Neural cell (in vitro differentiated cells): ENCODE results near the gene SLC6A7. TPM values are rescaled to one million over a fixed set of nuclear protein-coding genes. Genes with fewer than 3 reads are reported as not detected.

Experiments
- H2AFZ ChIP-seq: fragments of 200-600, 300-800 bp; sonication (generic), shearing (Covaris generic); 2 replicates; pipeline ENCODE4 v1.6.0; 2014; ENCODE audit warnings: low read depth, mild to moderate bottlenecking, antibody characterized with exemption, low read length, moderate library complexity
- H3F3A ChIP-seq: fragments of 200-600 bp; shearing (Covaris generic); 2 replicates; pipeline ENCODE4 v1.6.1; 2016; ENCODE audit warnings: mild to moderate bottlenecking, moderate library complexity, mixed read lengths, antibody characterized with exemption, low read length; ENCODE audit not compliant: insufficient read depth, poor library complexity, severe bottlenecking
- H3K27ac ChIP-seq: fragments of 200-600, 300-800 bp; sonication (generic), shearing (Covaris generic); 2 replicates; pipeline ENCODE4 v1.5.1; 2014; ENCODE audit warnings: mild to moderate bottlenecking, low read length, moderate library complexity
- H3K27me3 ChIP-seq: fragments of 300-800, 200-600 bp; sonication (generic), shearing (Covaris generic); 2 replicates; pipeline ENCODE4 v1.6.0; 2014; ENCODE audit warnings: mild to moderate bottlenecking, low read depth, low read length, moderate library complexity; ENCODE audit not compliant: insufficient read depth
- H3K36me3 ChIP-seq: fragments of 300-800, 200-600 bp; sonication (generic), shearing (Covaris generic); 2 replicates; pipeline ENCODE4 v1.5.1; 2014; ENCODE audit warnings: mild to moderate bottlenecking, antibody characterized with exemption, low read length, moderate library complexity; ENCODE audit not compliant: insufficient read depth
- H3K4me2 ChIP-seq: fragments of 300-800, 200-600 bp; sonication (generic), shearing (Covaris generic); 2 replicates; pipeline ENCODE4 v1.6.0; 2014; ENCODE audit warnings: mild to moderate bottlenecking, low read length
- H3K4me3 ChIP-seq: fragments of 300-800, 200-600 bp; sonication (generic), shearing (Covaris generic); 2 replicates; pipeline ENCODE4 v1.5.1; 2014; ENCODE audit warnings: mild to moderate bottlenecking, low read length, moderate library complexity
- H3K79me2 ChIP-seq: fragments of 200-600 bp; shearing (Covaris generic); replicated peaks from 2 replicates; pipeline ENCODE4 v1.6.0; 2014; ENCODE audit warnings: mild to moderate bottlenecking, low read length, moderate library complexity; ENCODE audit not compliant: insufficient read depth
- H3K9ac ChIP-seq: fragments of 300-800, 200-600 bp; sonication (generic), shearing (Covaris generic); 2 replicates; pipeline ENCODE4 v1.6.1; 2016; ENCODE audit warnings: mild to moderate bottlenecking, low read length, mixed read lengths
- H3K9me2 ChIP-seq: fragments of 200-600 bp; shearing (Covaris generic); 2 replicates; pipeline ENCODE4 v1.6.1; 2016; ENCODE audit warnings: mild to moderate bottlenecking, low read length, mixed read lengths; ENCODE audit not compliant: insufficient read depth
- H3K9me3 ChIP-seq: fragments of 200-600, 300-800 bp; sonication (generic), shearing (Covaris generic); 2 replicates; pipeline ENCODE4 v1.6.1; 2016; ENCODE audit warnings: mild to moderate bottlenecking, mixed run types, low read length, moderate library complexity, mixed read lengths
- H4K20me1 ChIP-seq: fragments of 200-600 bp; shearing (Covaris generic); 2 replicates; pipeline ENCODE4 v1.6.1; 2016; ENCODE audit warnings: mild to moderate bottlenecking, mixed run types; ENCODE audit not compliant: insufficient read depth
- EP300 ChIP-seq: fragments of 450-650 bp; conservative IDR thresholded peaks from 2 replicates; pipeline ENCODE4 v1.6.1; 2014; ENCODE audit warnings: antibody characterized with exemption, mild to moderate bottlenecking, moderate library complexity; ENCODE audit not compliant: poor library complexity, severe bottlenecking
- EZH2 ChIP-seq: fragments of 200-600, 300-800 bp; shearing (Covaris generic), sonication (generic); IDR thresholded peaks from 2 replicates; pipeline ENCODE4 v1.6.1; 2014; ENCODE audit warnings: antibody characterized with exemption, low read length, borderline replicate concordance, mild to moderate bottlenecking; ENCODE audit not compliant: insufficient read depth, poor library complexity, severe bottlenecking
- MXI1 ChIP-seq: fragments of 450-650 bp; conservative IDR thresholded peaks from 2 replicates; pipeline ENCODE4 v1.6.1; 2014; ENCODE audit warnings: antibody characterized with exemption, mild to moderate bottlenecking; ENCODE audit not compliant: poor library complexity, severe bottlenecking
- POLR2AphosphoS5 ChIP-seq: IDR thresholded peaks from 2 replicates; pipeline ENCODE4 v1.6.1; 2012
- RAD21 ChIP-seq: fragments of 450-650 bp; conservative IDR thresholded peaks from 2 replicates; pipeline ENCODE4 v1.6.1; 2014; ENCODE audit warnings: antibody characterized with exemption, mild to moderate bottlenecking, moderate library complexity
- SMC3 ChIP-seq: fragments of 450-650 bp; conservative IDR thresholded peaks from 2 replicates; pipeline ENCODE4 v1.6.1; 2014; ENCODE audit warnings: antibody characterized with exemption, mild to moderate bottlenecking, moderate library complexity; ENCODE audit not compliant: poor library complexity
- TAF1 ChIP-seq: IDR thresholded peaks from 2 replicates; pipeline ENCODE4 v1.6.1; 2012; ENCODE audit warnings: low read depth
- polyA plus RNA-seq: library from polyadenylated mRNA; depleted of rRNA; stranded (reverse); fragments of >200 nt; gene quantifications from 2 replicates; pipeline ENCODE4 v1.2.3, GENCODE V29; 2014
- TF ChIP-seq, protein P1 (sequence below): IDR thresholded peaks from 2 replicates; pipeline ENCODE4 v1.6.1; 2012; ENCODE audit warnings: borderline replicate concordance
- TF ChIP-seq, protein P2 (sequence below): fragments of 450-650 bp; IDR thresholded peaks from 2 replicates; pipeline ENCODE4 v1.5.1; 2014; ENCODE audit warnings: antibody characterized with exemption, mild to moderate bottlenecking, moderate library complexity; ENCODE audit not compliant: poor library complexity, severe bottlenecking

The SLC6A7 gene
- polyA plus RNA-seq, 1 donor from 2014 or later = 4.6 TPM

DNA sequence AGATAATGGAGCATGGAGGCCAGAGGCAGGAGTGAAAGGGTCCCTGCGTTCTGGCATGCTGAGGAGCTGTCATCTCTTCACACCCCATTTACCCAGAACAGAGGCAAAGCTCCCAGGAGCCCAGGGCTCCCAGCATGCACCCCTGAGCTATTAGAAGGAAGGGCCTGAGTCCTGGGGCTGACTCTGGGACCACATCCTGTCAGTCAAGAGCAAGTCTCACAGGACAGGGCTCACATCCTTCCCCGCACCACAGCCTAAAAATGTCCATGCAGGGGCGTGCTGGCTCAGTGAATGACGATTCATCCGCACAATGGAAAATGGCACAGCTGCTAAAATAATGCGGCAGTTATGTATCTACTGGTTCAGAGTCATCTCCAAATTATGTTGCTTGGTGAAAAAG lies 68.3 kb downstream of the SLC6A7 start:
- Histone ChIP-seq H3K4me2 (no peak overlapping the region), H3K36me3 (no peaks in the 10 kb centered on the region), H2AFZ (no peak overlapping the region), H3K79me2 (no peaks in the 10 kb centered on the region), H3K27ac (no peak overlapping the region), H3K9me3 (no peaks in the 10 kb centered on the region), H4K20me1 (no peaks in the 10 kb centered on the region), H3K4me3 (no peak overlapping the region), H3K27me3 (no peaks in the 10 kb centered on the region), H3F3A (no peaks in the 10 kb centered on the region), H3K9ac (no peak overlapping the region), H3K9me2 (no peaks in the 10 kb centered on the region)
- TF ChIP-seq EZH2 = no peak
- TF ChIP-seq, protein P1, sequence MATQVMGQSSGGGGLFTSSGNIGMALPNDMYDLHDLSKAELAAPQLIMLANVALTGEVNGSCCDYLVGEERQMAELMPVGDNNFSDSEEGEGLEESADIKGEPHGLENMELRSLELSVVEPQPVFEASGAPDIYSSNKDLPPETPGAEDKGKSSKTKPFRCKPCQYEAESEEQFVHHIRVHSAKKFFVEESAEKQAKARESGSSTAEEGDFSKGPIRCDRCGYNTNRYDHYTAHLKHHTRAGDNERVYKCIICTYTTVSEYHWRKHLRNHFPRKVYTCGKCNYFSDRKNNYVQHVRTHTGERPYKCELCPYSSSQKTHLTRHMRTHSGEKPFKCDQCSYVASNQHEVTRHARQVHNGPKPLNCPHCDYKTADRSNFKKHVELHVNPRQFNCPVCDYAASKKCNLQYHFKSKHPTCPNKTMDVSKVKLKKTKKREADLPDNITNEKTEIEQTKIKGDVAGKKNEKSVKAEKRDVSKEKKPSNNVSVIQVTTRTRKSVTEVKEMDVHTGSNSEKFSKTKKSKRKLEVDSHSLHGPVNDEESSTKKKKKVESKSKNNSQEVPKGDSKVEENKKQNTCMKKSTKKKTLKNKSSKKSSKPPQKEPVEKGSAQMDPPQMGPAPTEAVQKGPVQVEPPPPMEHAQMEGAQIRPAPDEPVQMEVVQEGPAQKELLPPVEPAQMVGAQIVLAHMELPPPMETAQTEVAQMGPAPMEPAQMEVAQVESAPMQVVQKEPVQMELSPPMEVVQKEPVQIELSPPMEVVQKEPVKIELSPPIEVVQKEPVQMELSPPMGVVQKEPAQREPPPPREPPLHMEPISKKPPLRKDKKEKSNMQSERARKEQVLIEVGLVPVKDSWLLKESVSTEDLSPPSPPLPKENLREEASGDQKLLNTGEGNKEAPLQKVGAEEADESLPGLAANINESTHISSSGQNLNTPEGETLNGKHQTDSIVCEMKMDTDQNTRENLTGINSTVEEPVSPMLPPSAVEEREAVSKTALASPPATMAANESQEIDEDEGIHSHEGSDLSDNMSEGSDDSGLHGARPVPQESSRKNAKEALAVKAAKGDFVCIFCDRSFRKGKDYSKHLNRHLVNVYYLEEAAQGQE = no peak
- no peak for TF ChIP-seq MXI1
- no peak for TF ChIP-seq EP300
- no peak for TF ChIP-seq TAF1
- TF ChIP-seq, protein P2, sequence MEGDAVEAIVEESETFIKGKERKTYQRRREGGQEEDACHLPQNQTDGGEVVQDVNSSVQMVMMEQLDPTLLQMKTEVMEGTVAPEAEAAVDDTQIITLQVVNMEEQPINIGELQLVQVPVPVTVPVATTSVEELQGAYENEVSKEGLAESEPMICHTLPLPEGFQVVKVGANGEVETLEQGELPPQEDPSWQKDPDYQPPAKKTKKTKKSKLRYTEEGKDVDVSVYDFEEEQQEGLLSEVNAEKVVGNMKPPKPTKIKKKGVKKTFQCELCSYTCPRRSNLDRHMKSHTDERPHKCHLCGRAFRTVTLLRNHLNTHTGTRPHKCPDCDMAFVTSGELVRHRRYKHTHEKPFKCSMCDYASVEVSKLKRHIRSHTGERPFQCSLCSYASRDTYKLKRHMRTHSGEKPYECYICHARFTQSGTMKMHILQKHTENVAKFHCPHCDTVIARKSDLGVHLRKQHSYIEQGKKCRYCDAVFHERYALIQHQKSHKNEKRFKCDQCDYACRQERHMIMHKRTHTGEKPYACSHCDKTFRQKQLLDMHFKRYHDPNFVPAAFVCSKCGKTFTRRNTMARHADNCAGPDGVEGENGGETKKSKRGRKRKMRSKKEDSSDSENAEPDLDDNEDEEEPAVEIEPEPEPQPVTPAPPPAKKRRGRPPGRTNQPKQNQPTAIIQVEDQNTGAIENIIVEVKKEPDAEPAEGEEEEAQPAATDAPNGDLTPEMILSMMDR = no peak
- TF ChIP-seq SMC3 = no peak
- no peak for TF ChIP-seq RAD21
- no peak for TF ChIP-seq POLR2AphosphoS5

Other genes with a start within 250 kb of the SLC6A7 start
- not detected in 2 replicates for gene PDE6A, start 245.3 kb upstream of the SLC6A7 start, polyA plus RNA-seq
- 5.3 and 5.4 TPM in 2 replicates for gene SLC26A2, start 229.3 kb upstream of the SLC6A7 start, polyA plus RNA-seq
- gene TIGD6, start 189.4 kb upstream of the SLC6A7 start, polyA plus RNA-seq = 3.0 and 6.5 TPM in 2 replicates
- gene HMGXB3, start 189.3 kb upstream of the SLC6A7 start, polyA plus RNA-seq = 66.6 and 68.4 TPM in 2 replicates
- gene CSF1R, start 103.5 kb upstream of the SLC6A7 start, polyA plus RNA-seq = not detected in 2 replicates
- gene PDGFRB, start 34.2 kb upstream of the SLC6A7 start, polyA plus RNA-seq = not detected in 2 replicates
- not detected in 2 replicates for gene CDX1, start 23.3 kb upstream of the SLC6A7 start, polyA plus RNA-seq
- 61.7 and 73.9 TPM in 2 replicates for gene CAMK2A, start 99.7 kb downstream of the SLC6A7 start, polyA plus RNA-seq
- gene ARSI, start 112.8 kb downstream of the SLC6A7 start, polyA plus RNA-seq = not detected in 2 replicates
- 6.5 and 8.5 TPM in 2 replicates for gene TCOF1, start 167.6 kb downstream of the SLC6A7 start, polyA plus RNA-seq
- not detected in 2 replicates for gene CD74, start 222.8 kb downstream of the SLC6A7 start, polyA plus RNA-seq